Measurements from ENCODE around the gene ERC2.

DNA sequence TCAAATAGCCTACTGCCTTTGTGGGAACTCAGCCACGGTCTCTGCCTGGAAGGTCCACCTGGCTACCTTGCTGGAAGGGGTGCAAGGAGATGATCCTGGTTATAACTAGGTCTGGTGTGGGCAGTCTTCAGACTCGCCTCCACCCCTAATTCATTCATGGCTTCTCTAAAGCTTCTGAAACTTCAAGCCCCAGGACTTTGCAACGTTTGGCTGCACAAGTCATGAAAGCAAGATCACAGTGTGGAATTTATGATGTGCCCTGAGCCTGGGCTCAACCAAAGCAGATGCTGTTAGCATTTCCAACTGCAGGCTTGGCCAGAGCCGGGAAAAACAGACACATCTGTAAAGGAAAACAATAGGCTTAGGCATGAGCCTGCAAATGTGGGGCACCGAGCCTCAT is 780.7 kb downstream of the ERC2 start:
- TF ChIP-seq CTCF (IDR thresholded peaks at IDR 0.05), result no peak
- no peak for TF ChIP-seq ZFX (IDR thresholded peaks at IDR 0.05; ENCODE audit: borderline replicate concordance)

All from 22Rv1 (cell line).